Karpas-422 (cell line): ENCODE measurements around the gene CD9. TPM values are rescaled to one million over a fixed set of nuclear protein-coding genes. Genes with fewer than 3 reads are reported as not detected.

ENCODE experiments used
- DNase-seq: peaks from one replicate; pipeline ENCODE4 v3.0.0-alpha.2; 2015
- H2AFZ ChIP-seq: fragments of 200-600 bp; sonication (generic); 2 replicates; pipeline ENCODE4 v1.6.1; 2014; ENCODE audit warnings: antibody characterized with exemption, low read length, mixed read lengths
- H3K27ac ChIP-seq: fragments of 200-600 bp; sonication (generic); 2 replicates; pipeline ENCODE4 v1.5.1; 2014; ENCODE audit warnings: mild to moderate bottlenecking, low read length, moderate library complexity
- H3K27me3 ChIP-seq: fragments of 200-600 bp; sonication (generic); 2 replicates; pipeline ENCODE4 v1.6.1; 2014; ENCODE audit warnings: low read length, mixed read lengths
- H3K36me3 ChIP-seq: fragments of 200-600 bp; sonication (generic); 2 replicates; pipeline ENCODE4 v1.6.1; 2014; ENCODE audit warnings: low read length, mixed read lengths; ENCODE audit not compliant: insufficient read depth
- H3K4me1 ChIP-seq: fragments of 200-600 bp; sonication (generic); 2 replicates; pipeline ENCODE4 v1.6.1; 2014; ENCODE audit warnings: mild to moderate bottlenecking, low read length, mixed read lengths
- H3K4me2 ChIP-seq: fragments of 200-600 bp; sonication (generic); 2 replicates; pipeline ENCODE4 v1.6.1; 2014; ENCODE audit warnings: low read length, low read depth, mild to moderate bottlenecking; ENCODE audit not compliant: poor library complexity, severe bottlenecking
- H3K4me3 ChIP-seq: fragments of 200-600 bp; sonication (generic); 2 replicates; pipeline ENCODE4 v1.5.1; 2014; ENCODE audit warnings: mild to moderate bottlenecking, antibody characterized with exemption, low read length, mixed read lengths
- H3K79me2 ChIP-seq: fragments of 200-600 bp; sonication (generic); 2 replicates; pipeline ENCODE4 v1.6.1; 2014; ENCODE audit warnings: mild to moderate bottlenecking, low read length, mixed read lengths
- H3K9ac ChIP-seq: fragments of 200-600 bp; sonication (generic); 2 replicates; pipeline ENCODE4 v1.6.0; 2014; ENCODE audit warnings: low read length
- H3K9me2 ChIP-seq: fragments of 200-600 bp; sonication (generic), shearing (Covaris generic); replicated peaks from 2 replicates; pipeline ENCODE4 v1.6.0; 2014; ENCODE audit warnings: mild to moderate bottlenecking, low read length, moderate library complexity; ENCODE audit not compliant: insufficient read depth
- H3K9me3 ChIP-seq: fragments of 300-700, 200-600 bp; sonication (generic); 2 replicates; pipeline ENCODE4 v1.6.1; 2014; ENCODE audit warnings: low read length, mixed read lengths
- H4K20me1 ChIP-seq: fragments of 200-600 bp; sonication (generic); 2 replicates; pipeline ENCODE4 v1.6.1; 2014; ENCODE audit warnings: mild to moderate bottlenecking, antibody characterized with exemption, low read length, low read depth; ENCODE audit not compliant: insufficient read depth
- total RNA-seq: library from RNA; depleted of rRNA; stranded (reverse); fragments of >200 nt; shearing (Covaris generic); gene quantifications from 2 replicates; pipeline ENCODE4 v1.2.3, GENCODE V29; 2014; ENCODE audit warnings: low replicate concordance

The CD9 gene
- total RNA-seq, 1 experiment from 2014 or later: not detected

DNA sequence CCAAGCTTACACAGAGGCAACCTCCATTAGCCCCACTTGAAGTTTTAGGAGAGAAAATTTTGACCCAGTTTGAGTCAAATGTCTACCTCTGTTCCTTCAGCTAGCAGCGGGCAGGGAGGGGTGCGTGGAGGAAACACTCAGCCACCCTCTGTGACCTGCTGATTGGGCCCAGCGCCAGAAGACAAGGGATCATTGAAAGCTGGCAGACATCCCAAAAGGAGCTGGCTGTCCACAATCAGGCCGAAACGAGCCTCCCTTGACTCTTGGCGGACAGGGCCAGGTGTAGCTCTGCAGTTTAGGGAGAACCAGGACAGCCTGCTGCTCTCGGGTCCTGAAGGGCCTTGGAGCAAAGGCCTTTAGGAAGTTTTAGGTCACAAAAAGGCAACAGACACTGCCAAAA, 41.3 kb downstream of the CD9 start:
- Histone ChIP-seq H2AFZ (no peak overlapping the region), H3K9ac (no peak overlapping the region), H3K4me2 (no peak overlapping the region), H3K4me1 (no peaks in the 10 kb centered on the region), H3K36me3 (no peaks in the 10 kb centered on the region), H3K27ac (no peak overlapping the region), H3K9me2 (no peaks in the 10 kb centered on the region), H3K4me3 (no peak overlapping the region), H3K79me2 (no peaks in the 10 kb centered on the region), H3K27me3 (no peaks in the 10 kb centered on the region), H3K9me3 (no peaks in the 10 kb centered on the region), H4K20me1 (no peaks in the 10 kb centered on the region)
- no peak for DNase-seq

DNA sequence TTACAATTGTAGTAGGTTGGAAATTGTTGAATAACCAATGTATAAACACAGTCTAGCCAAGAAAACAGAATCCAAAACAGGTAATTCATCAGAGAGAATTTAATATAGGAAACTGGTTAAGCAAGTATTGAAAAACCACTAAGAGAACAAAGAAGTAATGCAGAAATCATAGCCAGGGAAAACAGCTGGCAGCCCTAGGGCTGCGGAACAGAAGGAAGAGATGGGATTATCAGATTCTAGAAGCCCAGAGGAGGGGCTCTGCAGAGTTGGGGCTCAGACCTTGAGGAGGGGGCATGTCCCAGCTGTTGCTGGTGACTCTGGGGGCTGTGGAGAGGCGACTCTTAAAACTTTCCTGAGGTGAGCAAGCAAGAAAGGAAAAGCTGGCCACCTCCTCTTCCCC, 49.4 kb downstream of the CD9 start:
- Histone ChIP-seq H3K9me3 (no peaks in the 10 kb centered on the region), H3K27me3 (no peaks in the 10 kb centered on the region), H3K4me3 (no peak overlapping the region), H2AFZ (no peak overlapping the region), H3K36me3 (no peaks in the 10 kb centered on the region), H3K27ac (no peak overlapping the region), H3K4me1 (no peaks in the 10 kb centered on the region), H4K20me1 (no peaks in the 10 kb centered on the region), H3K4me2 (no peak overlapping the region), H3K9me2 (no peaks in the 10 kb centered on the region), H3K79me2 (no peaks in the 10 kb centered on the region), H3K9ac (no peak overlapping the region)
- no peak for DNase-seq

- no peaks in the 10 kb centered on the region for H3K79me2 ChIP-seq
- no peak overlapping the region for H3K4me3 ChIP-seq
- H3K9me2 ChIP-seq: no peaks in the 10 kb centered on the region
Observed at GRCh38 chr12:6250343-6250742, 50.1 kb downstream of the CD9 start.

DNA sequence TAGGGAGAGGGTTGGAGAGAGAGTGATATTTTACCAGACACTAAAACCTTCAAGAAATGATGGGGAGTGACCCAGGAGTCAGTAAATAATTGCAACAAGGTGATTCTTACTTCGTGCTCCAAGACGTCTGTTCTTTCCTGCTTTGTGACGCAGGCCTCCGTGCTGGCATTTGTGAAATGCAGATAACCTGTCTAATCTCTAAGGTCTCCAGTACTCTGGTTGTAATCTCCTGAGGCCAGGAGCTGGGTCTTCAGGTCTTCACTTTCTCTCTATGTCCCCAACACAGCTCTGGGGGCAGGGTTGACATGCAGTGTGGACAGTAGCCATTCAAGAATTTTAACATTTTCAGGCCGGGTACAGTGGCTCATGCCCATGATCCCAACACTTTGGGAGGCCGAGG, 53.1 kb downstream of the CD9 start:
- no peak overlapping the region for H2AFZ ChIP-seq
- H4K20me1 ChIP-seq: no peaks in the 10 kb centered on the region
- H3K9me2 ChIP-seq: no peaks in the 10 kb centered on the region
- no peaks in the 10 kb centered on the region for H3K79me2 ChIP-seq
- no peak overlapping the region for H3K9ac ChIP-seq
- H3K27me3 ChIP-seq: no peaks in the 10 kb centered on the region
- no peak overlapping the region for H3K4me2 ChIP-seq
- DNase-seq: no peak
- no peaks in the 10 kb centered on the region for H3K4me1 ChIP-seq
- H3K36me3 ChIP-seq: no peaks in the 10 kb centered on the region
- H3K27ac ChIP-seq: no peak overlapping the region
- no peak overlapping the region for H3K4me3 ChIP-seq
- no peaks in the 10 kb centered on the region for H3K9me3 ChIP-seq

More at GRCh38 chr12:6250343-6250742, 50.1 kb downstream of the CD9 start:
- no peaks in the 10 kb centered on the region for H4K20me1 ChIP-seq
- no peaks in the 10 kb centered on the region for H3K27me3 ChIP-seq
- H3K4me2 ChIP-seq: no peak overlapping the region
- H3K4me1 ChIP-seq: no peaks in the 10 kb centered on the region
- H3K36me3 ChIP-seq: no peaks in the 10 kb centered on the region
- DNase-seq: no peak
- H3K27ac ChIP-seq: no peak overlapping the region
- H2AFZ ChIP-seq: no peak overlapping the region
- H3K9me3 ChIP-seq: no peaks in the 10 kb centered on the region
- H3K9ac ChIP-seq: no peak overlapping the region

- Histone ChIP-seq H3K27ac (no peak overlapping the region), H4K20me1 (no peaks in the 10 kb centered on the region), H3K9ac (no peak overlapping the region), H3K27me3 (no peaks in the 10 kb centered on the region), H3K79me2 (no peaks in the 10 kb centered on the region), H3K9me3 (no peaks in the 10 kb centered on the region), H2AFZ (no peak overlapping the region), H3K4me1 (no peaks in the 10 kb centered on the region), H3K36me3 (no peaks in the 10 kb centered on the region), H3K9me2 (no peaks in the 10 kb centered on the region), H3K4me3 (no peak overlapping the region), H3K4me2 (no peak overlapping the region)
- no peak for DNase-seq
Observed at GRCh38 chr12:6254491-6254890, 54.3 kb downstream of the CD9 start.

GRCh38 chr12:6257007-6257406, 56.8 kb downstream of the CD9 start:
- H3K79me2 ChIP-seq: no peaks in the 10 kb centered on the region
- no peaks in the 10 kb centered on the region for H3K9me2 ChIP-seq
- H3K9me3 ChIP-seq: no peaks in the 10 kb centered on the region
- no peak overlapping the region for H3K9ac ChIP-seq
- no peak overlapping the region for H3K4me3 ChIP-seq
- DNase-seq: no peak
- H3K27ac ChIP-seq: no peak overlapping the region
- no peaks in the 10 kb centered on the region for H3K27me3 ChIP-seq
- H2AFZ ChIP-seq: no peak overlapping the region
- H4K20me1 ChIP-seq: no peaks in the 10 kb centered on the region
- H3K4me2 ChIP-seq: no peak overlapping the region
- no peaks in the 10 kb centered on the region for H3K4me1 ChIP-seq
- no peaks in the 10 kb centered on the region for H3K36me3 ChIP-seq

GRCh38 chr12:6262211-6262610, 62.0 kb downstream of the CD9 start:
- peaks cover 6% of the 10 kb centered on the region for H3K4me1 ChIP-seq
- DNase-seq: no peak
- H3K27ac ChIP-seq: no peak overlapping the region
- no peak overlapping the region for H3K4me3 ChIP-seq
- no peaks in the 10 kb centered on the region for H4K20me1 ChIP-seq
- no peak overlapping the region for H3K9ac ChIP-seq
- no peaks in the 10 kb centered on the region for H3K36me3 ChIP-seq
- H3K27me3 ChIP-seq: no peaks in the 10 kb centered on the region
- H3K79me2 ChIP-seq: no peaks in the 10 kb centered on the region
- no peaks in the 10 kb centered on the region for H3K9me2 ChIP-seq
- H3K9me3 ChIP-seq: no peaks in the 10 kb centered on the region
- H3K4me2 ChIP-seq: no peak overlapping the region
- H2AFZ ChIP-seq: no peak overlapping the region

- Histone ChIP-seq H3K36me3 (no peaks in the 10 kb centered on the region), H3K27me3 (no peaks in the 10 kb centered on the region), H3K4me1 (peaks cover 6% of the 10 kb centered on the region), H3K79me2 (no peaks in the 10 kb centered on the region), H3K9ac (no peak overlapping the region), H3K27ac (no peak overlapping the region), H4K20me1 (no peaks in the 10 kb centered on the region), H3K4me2 (no peak overlapping the region), H3K9me2 (no peaks in the 10 kb centered on the region), H3K4me3 (no peak overlapping the region), H3K9me3 (no peaks in the 10 kb centered on the region), H2AFZ (no peak overlapping the region)
- no peak for DNase-seq
Observed at GRCh38 chr12:6262623-6263022, 62.4 kb downstream of the CD9 start.

GRCh38 chr12:6263931-6264330, 63.7 kb downstream of the CD9 start:
- no peak for DNase-seq
- Histone ChIP-seq H3K27me3 (no peaks in the 10 kb centered on the region), H2AFZ (no peak overlapping the region), H3K4me2 (no peak overlapping the region), H3K4me3 (no peak overlapping the region), H3K36me3 (no peaks in the 10 kb centered on the region), H3K9ac (no peak overlapping the region), H3K79me2 (no peaks in the 10 kb centered on the region), H3K27ac (no peak overlapping the region), H3K9me3 (no peaks in the 10 kb centered on the region), H3K9me2 (no peaks in the 10 kb centered on the region), H3K4me1 (peaks cover 6% of the 10 kb centered on the region), H4K20me1 (no peaks in the 10 kb centered on the region)
